PC-9 (cell line): ENCODE results near the gene RPP40. TPM values are rescaled to one million over a fixed set of nuclear protein-coding genes. Genes with fewer than 3 reads are reported as not detected.

Experiments used
- BruUV-seq: library from RNA; stranded (reverse); fragments of 400-500 nt; replicated peaks from 2 replicates; lab custom pipeline; 2021; lab: Mats Ljungman, UMichigan
- CTCF ChIA-PET: fragments of 300-600 bp; sonication (Branson Sonifier 250); formaldehyde crosslinking; loops from one replicate; lab custom pipeline; 2022; ENCODE audit warnings: antibody characterized with exemption; lab: Charles Lee
- POLR2A ChIA-PET: fragments of 300-600 bp; sonication (Branson Sonifier 250); formaldehyde crosslinking; loops from one replicate; lab custom pipeline; 2022; ENCODE audit warnings: antibody characterized with exemption; ENCODE audit not compliant: unreplicated experiment; lab: Charles Lee
- DNase-seq, 2 experiments: peaks; one replicate each; pipeline versions ENCODE4 v3.0.0 to v3.0.0-alpha.2; 2015 to 2022; ENCODE audit warnings: mixed read lengths in 1 of 2
- H2AFZ ChIP-seq: fragments of 200-600 bp; sonication (generic); 2 replicates; pipeline ENCODE4 v1.8.1; 2017; ENCODE audit warnings: antibody characterized with exemption
- H3F3A ChIP-seq: fragments of 200-600 bp; sonication (generic); 2 replicates; pipeline ENCODE4 v1.8.1; 2017; ENCODE audit warnings: antibody characterized with exemption, mild to moderate bottlenecking, low read depth; ENCODE audit not compliant: insufficient read depth
- H3K27ac ChIP-seq: fragments of 200-600 bp; sonication (generic); 2 replicates; pipeline ENCODE4 v1.6.1; 2016; ENCODE audit warnings: mixed run types
- H3K27me3 ChIP-seq: fragments of 200-600 bp; sonication (generic); 2 replicates; pipeline ENCODE4 v1.6.1; 2016; ENCODE audit warnings: low read depth, mixed run types; ENCODE audit not compliant: insufficient read depth
- H3K36me3 ChIP-seq: fragments of 200-600 bp; sonication (generic); 2 replicates; pipeline ENCODE4 v1.6.1; 2016; ENCODE audit warnings: low read depth, mixed run types
- H3K4me1 ChIP-seq: fragments of 200-600 bp; sonication (generic); replicated peaks from 2 replicates; pipeline ENCODE4 v1.6.1; 2016; ENCODE audit warnings: mixed run types; ENCODE audit not compliant: insufficient read depth
- H3K4me2 ChIP-seq: fragments of 200-600 bp; sonication (generic); 2 replicates; pipeline ENCODE4 v1.6.1; 2017; ENCODE audit warnings: mixed run types
- H3K4me3 ChIP-seq: fragments of 200-600 bp; sonication (generic); 2 replicates; pipeline ENCODE4 v1.6.1; 2016; ENCODE audit warnings: mixed run types
- H3K79me2 ChIP-seq: fragments of 200-600 bp; sonication (generic); 2 replicates; pipeline ENCODE4 v1.6.1; 2017; ENCODE audit warnings: low read depth, mixed run types
- H3K9me2 ChIP-seq: fragments of 200-600 bp; sonication (generic); 2 replicates; pipeline ENCODE4 v1.8.1; 2017; ENCODE audit warnings: mild to moderate bottlenecking; ENCODE audit not compliant: insufficient read depth
- H3K9me3 ChIP-seq: fragments of 200-600 bp; sonication (generic); 2 replicates; pipeline ENCODE4 v1.8.1; 2016; ENCODE audit warnings: low read depth; ENCODE audit not compliant: insufficient read depth
- H4K20me1 ChIP-seq: fragments of 200-600 bp; sonication (generic); 2 replicates; pipeline ENCODE4 v1.8.1; 2017; ENCODE audit not compliant: insufficient read depth
- CTCF ChIP-seq: fragments of 200-600 bp; sonication (generic); conservative IDR thresholded peaks from 2 replicates; pipeline ENCODE4 v1.6.1; 2017; ENCODE audit warnings: mixed run types, antibody characterized with exemption, mild to moderate bottlenecking, moderate library complexity
- EZH2 ChIP-seq: fragments of 200-600 bp; sonication (generic); IDR thresholded peaks from 2 replicates; pipeline ENCODE4 v1.8.0; 2017; ENCODE audit warnings: antibody characterized with exemption, low read depth
- intact Hi-C: fragments of 100-400 bp; cut with micrococcal nuclease; formaldehyde crosslinking; loops from one replicate; pipeline ENCODE4 v1.10.0; 2022; ENCODE audit not compliant: unreplicated experiment
- total RNA-seq: library from RNA; stranded (reverse); gene quantifications from 2 replicates; pipeline ENCODE4 v1.2.3, GENCODE V29; 2021

RPP40 gene
- total RNA-seq, 1 experiment from 2014 or later = 21.0 TPM

GRCh38 chr6:4986999-4987398, 16.8 kb downstream of the RPP40 start:
- Histone ChIP-seq H2AFZ (no peak overlapping the region), H3K27ac (no peak overlapping the region), H3K4me1 (no peaks in the 10 kb centered on the region), H3K27me3 (no peaks in the 10 kb centered on the region), H3F3A (no peaks in the 10 kb centered on the region), H3K36me3 (no peaks in the 10 kb centered on the region), H3K79me2 (no peaks in the 10 kb centered on the region), H3K4me2 (no peak overlapping the region), H3K9me3 (no peaks in the 10 kb centered on the region), H3K4me3 (no peak overlapping the region), H3K9me2 (no peaks in the 10 kb centered on the region), H4K20me1 (no peaks in the 10 kb centered on the region)
- POLR2A ChIA-PET = interaction anchor here (0.7 kb wide), 1 partner anchor 272 kb away, joined by 3 read pairs; no protein-coding TSS in a partner anchor
- CTCF ChIA-PET = no interaction called here
- intact Hi-C loops = no loop called here
- TF ChIP-seq CTCF (no peak), EZH2 (no peak)
- BruUV-seq = no TSS peak
- no peak for DNase-seq

- DNase-seq = no peak
- ChIA-PET POLR2A (no interaction called here), CTCF (no interaction called here)
- no peaks in the 10 kb centered on the region for H3K9me3 ChIP-seq
- H3K9me2 ChIP-seq = no peaks in the 10 kb centered on the region
- no peaks in the 10 kb centered on the region for H3K4me1 ChIP-seq
- no peaks in the 10 kb centered on the region for H4K20me1 ChIP-seq
- intact Hi-C loops = no loop called here
- H3F3A ChIP-seq = no peaks in the 10 kb centered on the region
- H3K36me3 ChIP-seq = no peaks in the 10 kb centered on the region
- TF ChIP-seq CTCF = no peak
- TF ChIP-seq EZH2 = no peak
- BruUV-seq = no TSS peak
- H2AFZ ChIP-seq = no peak overlapping the region
- H3K4me3 ChIP-seq = no peak overlapping the region
- no peak overlapping the region for H3K4me2 ChIP-seq
- no peak overlapping the region for H3K27ac ChIP-seq
- H3K79me2 ChIP-seq = no peaks in the 10 kb centered on the region
- H3K27me3 ChIP-seq = no peaks in the 10 kb centered on the region
These were observed 20.5 kb downstream of the RPP40 start for GRCh38 chr6:4983322-4983721.

- Histone ChIP-seq H3K27me3 (no peaks in the 10 kb centered on the region), H3K36me3 (no peaks in the 10 kb centered on the region), H2AFZ (no peak overlapping the region), H3K79me2 (no peaks in the 10 kb centered on the region), H3K4me2 (no peak overlapping the region), H3F3A (no peaks in the 10 kb centered on the region), H3K4me3 (no peak overlapping the region), H4K20me1 (no peaks in the 10 kb centered on the region), H3K4me1 (no peaks in the 10 kb centered on the region), H3K27ac (no peak overlapping the region), H3K9me3 (no peaks in the 10 kb centered on the region), H3K9me2 (no peaks in the 10 kb centered on the region)
- intact Hi-C loops = no loop called here
- ChIA-PET CTCF (no interaction called here), POLR2A (interaction anchor here (0.6 kb wide), 1 partner anchor 807 kb away, joined by 4 read pairs; no protein-coding TSS in a partner anchor)
- no peak for DNase-seq
- BruUV-seq = no TSS peak
- TF ChIP-seq CTCF (no peak), EZH2 (no peak)
These were observed 22.1 kb downstream of the RPP40 start for GRCh38 chr6:4981761-4982160.
